ENCODE results near the gene DNPEP.

- TF ChIP-seq, protein P1, sequence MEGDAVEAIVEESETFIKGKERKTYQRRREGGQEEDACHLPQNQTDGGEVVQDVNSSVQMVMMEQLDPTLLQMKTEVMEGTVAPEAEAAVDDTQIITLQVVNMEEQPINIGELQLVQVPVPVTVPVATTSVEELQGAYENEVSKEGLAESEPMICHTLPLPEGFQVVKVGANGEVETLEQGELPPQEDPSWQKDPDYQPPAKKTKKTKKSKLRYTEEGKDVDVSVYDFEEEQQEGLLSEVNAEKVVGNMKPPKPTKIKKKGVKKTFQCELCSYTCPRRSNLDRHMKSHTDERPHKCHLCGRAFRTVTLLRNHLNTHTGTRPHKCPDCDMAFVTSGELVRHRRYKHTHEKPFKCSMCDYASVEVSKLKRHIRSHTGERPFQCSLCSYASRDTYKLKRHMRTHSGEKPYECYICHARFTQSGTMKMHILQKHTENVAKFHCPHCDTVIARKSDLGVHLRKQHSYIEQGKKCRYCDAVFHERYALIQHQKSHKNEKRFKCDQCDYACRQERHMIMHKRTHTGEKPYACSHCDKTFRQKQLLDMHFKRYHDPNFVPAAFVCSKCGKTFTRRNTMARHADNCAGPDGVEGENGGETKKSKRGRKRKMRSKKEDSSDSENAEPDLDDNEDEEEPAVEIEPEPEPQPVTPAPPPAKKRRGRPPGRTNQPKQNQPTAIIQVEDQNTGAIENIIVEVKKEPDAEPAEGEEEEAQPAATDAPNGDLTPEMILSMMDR (IDR thresholded peaks at IDR 0.05): no peak
- no peak for TF ChIP-seq POLR2A (IDR thresholded peaks at IDR 0.05)
Measured at GRCh38 chr2:219325657-219326315, 61.9 kb downstream of the DNPEP start.

All from thyroid gland (tissue), 4 donors.